Cardiac fibroblast (primary cell): Measurements from ENCODE around the gene NFIB.

Source experiments
- DNase-seq, 2 donors: peaks; one replicate each; pipeline versions ENCODE4 v3.0.0 to v3.0.0-alpha.2; 2010; ENCODE audit warnings: low read depth in 2 of 2
- H3K4me3 ChIP-seq, 2 donors: replicated peaks in 1 of 2; 1 replicate in 1 of 2; 2 replicates in 1 of 2; pipeline ENCODE4 v1.5.1; 2011; ENCODE audit warnings: low read depth in 2 of 2, low read length in 2 of 2, mild to moderate bottlenecking in 2 of 2, moderate library complexity in 1 of 2
- CTCF ChIP-seq: IDR thresholded peaks from one replicate; pipeline ENCODE4 v1.5.1; 2011; ENCODE audit warnings: low read depth, mild to moderate bottlenecking, low read length, inconsistent platforms

NFIB gene

GRCh38 chr9:14223081-14223480, 90.9 kb downstream of the NFIB start:
- no peak overlapping the region for H3K4me3 ChIP-seq
- no peak for DNase-seq
- no peak for TF ChIP-seq CTCF

GRCh38 chr9:14222149-14222835, 91.6 kb downstream of the NFIB start:
- H3K4me3 ChIP-seq = no peak overlapping the region
- no peak for TF ChIP-seq CTCF
- no peak for DNase-seq

DNA sequence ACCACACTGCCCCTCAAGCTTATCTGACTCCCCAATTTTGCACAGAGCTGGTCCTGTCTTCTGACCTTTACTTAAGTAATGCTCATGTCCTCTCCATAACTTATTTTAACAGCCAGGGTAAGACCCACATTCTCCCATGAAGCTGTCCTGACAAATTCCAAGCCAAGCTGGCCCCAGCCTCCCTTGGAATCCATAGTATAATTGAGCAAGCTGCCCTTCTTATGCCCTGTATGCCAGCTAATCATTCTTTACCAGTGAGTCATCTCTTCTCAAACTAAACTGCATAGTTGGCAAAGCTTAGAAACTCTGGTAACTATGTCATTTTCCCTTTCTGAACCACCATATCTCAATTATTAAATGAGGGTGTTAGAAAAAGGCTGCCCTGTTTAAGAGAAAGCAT, 92.4 kb downstream of the NFIB start:
- peak; percentile 80 to 91 for DNase-seq
- no peak overlapping the region for H3K4me3 ChIP-seq
- TF ChIP-seq CTCF = no peak

GRCh38 chr9:14221119-14221518, 92.8 kb downstream of the NFIB start:
- H3K4me3 ChIP-seq = no peak overlapping the region
- TF ChIP-seq CTCF = no peak
- DNase-seq = peak in 1 of 2 donors; percentile 57

DNA sequence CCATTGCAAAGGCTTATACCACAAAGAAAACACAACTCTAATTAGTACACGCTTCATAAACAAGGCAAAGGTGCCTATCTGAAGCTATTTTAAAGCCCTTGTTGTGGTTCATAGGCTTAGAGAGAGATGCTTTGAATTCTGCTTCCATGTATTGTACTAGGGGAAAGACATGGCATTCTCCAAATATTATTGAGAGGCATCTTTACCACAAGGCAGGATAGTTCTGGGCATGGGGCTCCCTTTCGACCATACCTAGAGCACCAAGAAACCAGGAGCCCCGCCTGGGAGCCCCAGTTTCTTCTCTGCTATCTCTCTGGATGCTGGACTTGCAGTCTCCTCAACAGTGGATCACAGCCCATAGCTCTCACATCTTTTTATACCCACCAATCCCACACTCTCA, 93.7 kb downstream of the NFIB start:
- no peak overlapping the region for H3K4me3 ChIP-seq
- no peak for DNase-seq
- TF ChIP-seq CTCF = no peak

GRCh38 chr9:14219850-14220249, 94.1 kb downstream of the NFIB start:
- no peak for TF ChIP-seq CTCF
- DNase-seq = peak; percentile 35 to 80
- H3K4me3 ChIP-seq = no peak overlapping the region

DNA sequence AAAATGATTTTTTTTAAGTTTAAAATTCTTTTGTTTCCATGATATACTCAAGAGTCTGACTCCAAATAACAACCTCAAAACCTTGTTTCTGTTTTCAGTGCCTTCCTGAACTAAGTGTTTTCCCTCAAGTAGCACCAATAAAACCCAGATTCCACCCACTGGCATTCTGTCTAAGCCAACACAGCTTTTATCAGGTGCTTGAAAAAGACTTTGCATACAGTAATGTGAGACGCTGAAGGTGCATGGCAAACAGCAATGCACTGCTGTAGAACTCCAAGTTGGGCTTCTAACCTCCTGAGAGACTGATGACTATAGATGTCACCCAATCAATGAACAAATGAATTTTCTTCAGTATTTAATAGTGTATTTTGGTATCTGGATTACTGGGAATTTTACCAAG, 95.7 kb downstream of the NFIB start:
- no peak for DNase-seq
- TF ChIP-seq CTCF = no peak
- no peak overlapping the region for H3K4me3 ChIP-seq
